Measurements from ENCODE around the gene CIROP. TPM values are rescaled to one million over a fixed set of nuclear protein-coding genes. Genes with fewer than 3 reads are reported as not detected.
A peak's percentile ranks its signal among the peaks of the same experiment; 100 is the strongest.

CIROP gene
- total RNA-seq, 1 experiment from 2014 or later = 0.11 TPM

DNA sequence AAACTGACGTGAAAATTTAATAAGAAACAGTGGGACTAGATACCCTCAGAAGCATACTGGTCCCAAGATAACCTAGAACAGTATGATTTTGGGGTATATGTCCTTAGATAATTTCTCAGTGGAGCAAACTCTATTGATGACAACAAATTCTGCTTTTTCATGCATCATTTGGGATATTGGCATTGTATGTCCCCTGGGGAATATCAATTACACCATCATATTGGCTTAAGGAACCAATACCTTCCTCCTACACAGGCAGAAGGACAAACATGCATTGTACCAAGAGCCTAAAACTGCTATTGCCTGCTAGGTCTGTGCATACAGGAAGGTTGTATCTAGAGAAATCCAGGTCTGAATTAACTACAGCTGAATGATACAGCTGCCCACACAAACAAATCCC lies 29.9 kb downstream of the CIROP start (continued):
- TF ChIP-seq, protein P1, sequence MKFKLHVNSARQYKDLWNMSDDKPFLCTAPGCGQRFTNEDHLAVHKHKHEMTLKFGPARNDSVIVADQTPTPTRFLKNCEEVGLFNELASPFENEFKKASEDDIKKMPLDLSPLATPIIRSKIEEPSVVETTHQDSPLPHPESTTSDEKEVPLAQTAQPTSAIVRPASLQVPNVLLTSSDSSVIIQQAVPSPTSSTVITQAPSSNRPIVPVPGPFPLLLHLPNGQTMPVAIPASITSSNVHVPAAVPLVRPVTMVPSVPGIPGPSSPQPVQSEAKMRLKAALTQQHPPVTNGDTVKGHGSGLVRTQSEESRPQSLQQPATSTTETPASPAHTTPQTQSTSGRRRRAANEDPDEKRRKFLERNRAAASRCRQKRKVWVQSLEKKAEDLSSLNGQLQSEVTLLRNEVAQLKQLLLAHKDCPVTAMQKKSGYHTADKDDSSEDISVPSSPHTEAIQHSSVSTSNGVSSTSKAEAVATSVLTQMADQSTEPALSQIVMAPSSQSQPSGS (CRISPR knock-in tag; IDR thresholded peaks at IDR 0.05; ENCODE audit: borderline replicate concordance, low read depth) = no peak

DNA sequence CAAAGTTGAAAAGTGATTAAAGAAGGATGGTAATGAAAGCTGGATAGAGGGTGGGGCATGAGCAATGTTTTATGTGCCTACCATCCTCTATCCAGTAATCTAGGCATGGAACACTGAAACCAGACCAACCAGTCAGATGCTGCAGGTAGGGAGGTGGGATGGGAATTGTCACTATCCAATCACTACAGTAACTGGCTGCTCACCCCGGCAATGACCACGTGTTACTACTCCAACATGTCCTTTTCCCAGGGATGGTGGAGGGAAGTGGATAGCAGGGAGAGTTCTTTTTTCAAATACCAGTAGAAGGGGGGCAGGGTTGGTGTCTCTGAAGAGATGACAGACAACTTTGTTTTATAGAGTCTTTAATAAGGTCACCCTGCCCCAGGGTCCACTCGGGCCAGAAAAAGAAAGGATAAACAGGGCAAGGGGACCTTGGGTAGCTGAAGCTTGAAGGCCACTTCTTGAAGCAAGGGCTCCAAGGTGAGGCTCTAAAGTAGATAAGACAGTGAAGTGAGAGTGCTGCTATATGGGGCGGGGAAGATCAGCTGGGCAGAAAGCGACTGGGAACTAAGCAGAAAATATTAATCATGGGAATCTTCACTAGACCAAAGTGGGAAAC lies 32.8 kb downstream of the CIROP start:
- DNase-seq (ENCODE audit: low spot score) (no peak), ATAC-seq (peak; percentile 44)
- ChIA-PET CTCF (interaction anchor here (0.6 to 4.6 kb wide), 20 partner anchors 8 to 294 kb away, joined by 3 to 49 read pairs (median 4); partner anchors contain the start of genes ACIN1, C14orf119, CDH24 and PRMT5), POLR2A (interaction anchor here (0.5 to 2.3 kb wide), 12 partner anchors 11 to 250 kb away, joined by 3 to 24 read pairs (median 4); partner anchors contain the start of genes ACIN1, C14orf119, HAUS4 and PABPN1)
- no peaks in the 10 kb centered on the region for H3K9me3 Mint-ChIP-seq
- H3K4me1 Mint-ChIP-seq = peaks cover 38% of the 10 kb centered on the region
- H3K4me3 Mint-ChIP-seq = peak overlapping the region; percentile 95
- H3K27ac Mint-ChIP-seq = peak overlapping the region; percentile 96
- peaks cover 70% of the 10 kb centered on the region for H3K36me3 Mint-ChIP-seq
- H3K27me3 Mint-ChIP-seq (ENCODE audit: low read depth) = no peaks in the 10 kb centered on the region
- TF ChIP-seq TEAD4 (CRISPR knock-in tag; IDR thresholded peaks at IDR 0.05) (no peak), IRF2 (CRISPR knock-in tag; IDR thresholded peaks at IDR 0.05; ENCODE audit: borderline replicate concordance, low read depth) (no peak), TEAD1 (CRISPR knock-in tag; IDR thresholded peaks at IDR 0.05) (no peak), ZNF263 (CRISPR knock-in tag; IDR thresholded peaks at IDR 0.05; ENCODE audit: low read depth) (no peak), NR3C1 (CRISPR knock-in tag; conservative IDR thresholded peaks at IDR 0.05; ENCODE audit: low read depth) (no peak), OVOL2 (CRISPR knock-in tag; IDR thresholded peaks at IDR 0.05; ENCODE audit: borderline replicate concordance) (no peak), ZNF219 (CRISPR knock-in tag; IDR thresholded peaks at IDR 0.05; ENCODE audit: borderline replicate concordance) (no peak)
- TF ChIP-seq, protein P2, sequence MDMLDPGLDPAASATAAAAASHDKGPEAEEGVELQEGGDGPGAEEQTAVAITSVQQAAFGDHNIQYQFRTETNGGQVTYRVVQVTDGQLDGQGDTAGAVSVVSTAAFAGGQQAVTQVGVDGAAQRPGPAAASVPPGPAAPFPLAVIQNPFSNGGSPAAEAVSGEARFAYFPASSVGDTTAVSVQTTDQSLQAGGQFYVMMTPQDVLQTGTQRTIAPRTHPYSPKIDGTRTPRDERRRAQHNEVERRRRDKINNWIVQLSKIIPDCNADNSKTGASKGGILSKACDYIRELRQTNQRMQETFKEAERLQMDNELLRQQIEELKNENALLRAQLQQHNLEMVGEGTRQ (CRISPR knock-in tag; IDR thresholded peaks at IDR 0.05) = peak; percentile 62
- TF ChIP-seq, protein P3, sequence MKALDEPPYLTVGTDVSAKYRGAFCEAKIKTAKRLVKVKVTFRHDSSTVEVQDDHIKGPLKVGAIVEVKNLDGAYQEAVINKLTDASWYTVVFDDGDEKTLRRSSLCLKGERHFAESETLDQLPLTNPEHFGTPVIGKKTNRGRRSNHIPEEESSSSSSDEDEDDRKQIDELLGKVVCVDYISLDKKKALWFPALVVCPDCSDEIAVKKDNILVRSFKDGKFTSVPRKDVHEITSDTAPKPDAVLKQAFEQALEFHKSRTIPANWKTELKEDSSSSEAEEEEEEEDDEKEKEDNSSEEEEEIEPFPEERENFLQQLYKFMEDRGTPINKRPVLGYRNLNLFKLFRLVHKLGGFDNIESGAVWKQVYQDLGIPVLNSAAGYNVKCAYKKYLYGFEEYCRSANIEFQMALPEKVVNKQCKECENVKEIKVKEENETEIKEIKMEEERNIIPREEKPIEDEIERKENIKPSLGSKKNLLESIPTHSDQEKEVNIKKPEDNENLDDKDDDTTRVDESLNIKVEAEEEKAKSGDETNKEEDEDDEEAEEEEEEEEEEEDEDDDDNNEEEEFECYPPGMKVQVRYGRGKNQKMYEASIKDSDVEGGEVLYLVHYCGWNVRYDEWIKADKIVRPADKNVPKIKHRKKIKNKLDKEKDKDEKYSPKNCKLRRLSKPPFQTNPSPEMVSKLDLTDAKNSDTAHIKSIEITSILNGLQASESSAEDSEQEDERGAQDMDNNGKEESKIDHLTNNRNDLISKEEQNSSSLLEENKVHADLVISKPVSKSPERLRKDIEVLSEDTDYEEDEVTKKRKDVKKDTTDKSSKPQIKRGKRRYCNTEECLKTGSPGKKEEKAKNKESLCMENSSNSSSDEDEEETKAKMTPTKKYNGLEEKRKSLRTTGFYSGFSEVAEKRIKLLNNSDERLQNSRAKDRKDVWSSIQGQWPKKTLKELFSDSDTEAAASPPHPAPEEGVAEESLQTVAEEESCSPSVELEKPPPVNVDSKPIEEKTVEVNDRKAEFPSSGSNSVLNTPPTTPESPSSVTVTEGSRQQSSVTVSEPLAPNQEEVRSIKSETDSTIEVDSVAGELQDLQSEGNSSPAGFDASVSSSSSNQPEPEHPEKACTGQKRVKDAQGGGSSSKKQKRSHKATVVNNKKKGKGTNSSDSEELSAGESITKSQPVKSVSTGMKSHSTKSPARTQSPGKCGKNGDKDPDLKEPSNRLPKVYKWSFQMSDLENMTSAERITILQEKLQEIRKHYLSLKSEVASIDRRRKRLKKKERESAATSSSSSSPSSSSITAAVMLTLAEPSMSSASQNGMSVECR (CRISPR knock-in tag; IDR thresholded peaks at IDR 0.05; ENCODE audit: borderline replicate concordance) = no peak
- TF ChIP-seq, protein P4, sequence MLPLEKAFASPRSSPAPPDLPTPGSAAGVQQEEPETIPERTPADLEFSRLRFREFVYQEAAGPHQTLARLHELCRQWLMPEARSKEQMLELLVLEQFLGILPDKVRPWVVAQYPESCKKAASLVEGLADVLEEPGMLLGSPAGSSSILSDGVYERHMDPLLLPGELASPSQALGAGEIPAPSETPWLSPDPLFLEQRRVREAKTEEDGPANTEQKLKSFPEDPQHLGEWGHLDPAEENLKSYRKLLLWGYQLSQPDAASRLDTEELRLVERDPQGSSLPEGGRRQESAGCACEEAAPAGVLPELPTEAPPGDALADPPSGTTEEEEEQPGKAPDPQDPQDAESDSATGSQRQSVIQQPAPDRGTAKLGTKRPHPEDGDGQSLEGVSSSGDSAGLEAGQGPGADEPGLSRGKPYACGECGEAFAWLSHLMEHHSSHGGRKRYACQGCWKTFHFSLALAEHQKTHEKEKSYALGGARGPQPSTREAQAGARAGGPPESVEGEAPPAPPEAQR (CRISPR knock-in tag; IDR thresholded peaks at IDR 0.05) = no peak
- TF ChIP-seq, protein P5, sequence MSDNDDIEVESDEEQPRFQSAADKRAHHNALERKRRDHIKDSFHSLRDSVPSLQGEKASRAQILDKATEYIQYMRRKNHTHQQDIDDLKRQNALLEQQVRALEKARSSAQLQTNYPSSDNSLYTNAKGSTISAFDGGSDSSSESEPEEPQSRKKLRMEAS (CRISPR knock-in tag; IDR thresholded peaks at IDR 0.05) = 0 out of 2 replicates have a peak, but pooled peaks have one; percentile 13
- TF ChIP-seq, protein P6, sequence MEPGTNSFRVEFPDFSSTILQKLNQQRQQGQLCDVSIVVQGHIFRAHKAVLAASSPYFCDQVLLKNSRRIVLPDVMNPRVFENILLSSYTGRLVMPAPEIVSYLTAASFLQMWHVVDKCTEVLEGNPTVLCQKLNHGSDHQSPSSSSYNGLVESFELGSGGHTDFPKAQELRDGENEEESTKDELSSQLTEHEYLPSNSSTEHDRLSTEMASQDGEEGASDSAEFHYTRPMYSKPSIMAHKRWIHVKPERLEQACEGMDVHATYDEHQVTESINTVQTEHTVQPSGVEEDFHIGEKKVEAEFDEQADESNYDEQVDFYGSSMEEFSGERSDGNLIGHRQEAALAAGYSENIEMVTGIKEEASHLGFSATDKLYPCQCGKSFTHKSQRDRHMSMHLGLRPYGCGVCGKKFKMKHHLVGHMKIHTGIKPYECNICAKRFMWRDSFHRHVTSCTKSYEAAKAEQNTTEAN (CRISPR knock-in tag; IDR thresholded peaks at IDR 0.05) = no peak
- TF ChIP-seq, protein P7, sequence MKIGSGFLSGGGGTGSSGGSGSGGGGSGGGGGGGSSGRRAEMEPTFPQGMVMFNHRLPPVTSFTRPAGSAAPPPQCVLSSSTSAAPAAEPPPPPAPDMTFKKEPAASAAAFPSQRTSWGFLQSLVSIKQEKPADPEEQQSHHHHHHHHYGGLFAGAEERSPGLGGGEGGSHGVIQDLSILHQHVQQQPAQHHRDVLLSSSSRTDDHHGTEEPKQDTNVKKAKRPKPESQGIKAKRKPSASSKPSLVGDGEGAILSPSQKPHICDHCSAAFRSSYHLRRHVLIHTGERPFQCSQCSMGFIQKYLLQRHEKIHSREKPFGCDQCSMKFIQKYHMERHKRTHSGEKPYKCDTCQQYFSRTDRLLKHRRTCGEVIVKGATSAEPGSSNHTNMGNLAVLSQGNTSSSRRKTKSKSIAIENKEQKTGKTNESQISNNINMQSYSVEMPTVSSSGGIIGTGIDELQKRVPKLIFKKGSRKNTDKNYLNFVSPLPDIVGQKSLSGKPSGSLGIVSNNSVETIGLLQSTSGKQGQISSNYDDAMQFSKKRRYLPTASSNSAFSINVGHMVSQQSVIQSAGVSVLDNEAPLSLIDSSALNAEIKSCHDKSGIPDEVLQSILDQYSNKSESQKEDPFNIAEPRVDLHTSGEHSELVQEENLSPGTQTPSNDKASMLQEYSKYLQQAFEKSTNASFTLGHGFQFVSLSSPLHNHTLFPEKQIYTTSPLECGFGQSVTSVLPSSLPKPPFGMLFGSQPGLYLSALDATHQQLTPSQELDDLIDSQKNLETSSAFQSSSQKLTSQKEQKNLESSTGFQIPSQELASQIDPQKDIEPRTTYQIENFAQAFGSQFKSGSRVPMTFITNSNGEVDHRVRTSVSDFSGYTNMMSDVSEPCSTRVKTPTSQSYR (CRISPR knock-in tag; IDR thresholded peaks at IDR 0.05) = no peak
- TF ChIP-seq, protein P8, sequence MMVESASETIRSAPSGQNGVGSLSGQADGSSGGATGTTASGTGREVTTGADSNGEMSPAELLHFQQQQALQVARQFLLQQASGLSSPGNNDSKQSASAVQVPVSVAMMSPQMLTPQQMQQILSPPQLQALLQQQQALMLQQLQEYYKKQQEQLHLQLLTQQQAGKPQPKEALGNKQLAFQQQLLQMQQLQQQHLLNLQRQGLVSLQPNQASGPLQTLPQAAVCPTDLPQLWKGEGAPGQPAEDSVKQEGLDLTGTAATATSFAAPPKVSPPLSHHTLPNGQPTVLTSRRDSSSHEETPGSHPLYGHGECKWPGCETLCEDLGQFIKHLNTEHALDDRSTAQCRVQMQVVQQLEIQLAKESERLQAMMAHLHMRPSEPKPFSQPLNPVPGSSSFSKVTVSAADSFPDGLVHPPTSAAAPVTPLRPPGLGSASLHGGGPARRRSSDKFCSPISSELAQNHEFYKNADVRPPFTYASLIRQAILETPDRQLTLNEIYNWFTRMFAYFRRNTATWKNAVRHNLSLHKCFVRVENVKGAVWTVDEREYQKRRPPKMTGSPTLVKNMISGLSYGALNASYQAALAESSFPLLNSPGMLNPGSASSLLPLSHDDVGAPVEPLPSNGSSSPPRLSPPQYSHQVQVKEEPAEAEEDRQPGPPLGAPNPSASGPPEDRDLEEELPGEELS (CRISPR knock-in tag; IDR thresholded peaks at IDR 0.05) = no peak
- TF ChIP-seq, protein P9, sequence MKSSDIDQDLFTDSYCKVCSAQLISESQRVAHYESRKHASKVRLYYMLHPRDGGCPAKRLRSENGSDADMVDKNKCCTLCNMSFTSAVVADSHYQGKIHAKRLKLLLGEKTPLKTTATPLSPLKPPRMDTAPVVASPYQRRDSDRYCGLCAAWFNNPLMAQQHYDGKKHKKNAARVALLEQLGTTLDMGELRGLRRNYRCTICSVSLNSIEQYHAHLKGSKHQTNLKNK (CRISPR knock-in tag; IDR thresholded peaks at IDR 0.05) = no peak
- TF ChIP-seq, protein P10, sequence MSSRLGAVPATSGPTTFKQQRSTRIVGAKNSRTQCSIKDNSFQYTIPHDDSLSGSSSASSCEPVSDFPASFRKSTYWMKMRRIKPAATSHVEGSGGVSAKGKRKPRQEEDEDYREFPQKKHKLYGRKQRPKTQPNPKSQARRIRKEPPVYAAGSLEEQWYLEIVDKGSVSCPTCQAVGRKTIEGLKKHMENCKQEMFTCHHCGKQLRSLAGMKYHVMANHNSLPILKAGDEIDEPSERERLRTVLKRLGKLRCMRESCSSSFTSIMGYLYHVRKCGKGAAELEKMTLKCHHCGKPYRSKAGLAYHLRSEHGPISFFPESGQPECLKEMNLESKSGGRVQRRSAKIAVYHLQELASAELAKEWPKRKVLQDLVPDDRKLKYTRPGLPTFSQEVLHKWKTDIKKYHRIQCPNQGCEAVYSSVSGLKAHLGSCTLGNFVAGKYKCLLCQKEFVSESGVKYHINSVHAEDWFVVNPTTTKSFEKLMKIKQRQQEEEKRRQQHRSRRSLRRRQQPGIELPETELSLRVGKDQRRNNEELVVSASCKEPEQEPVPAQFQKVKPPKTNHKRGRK (CRISPR knock-in tag; IDR thresholded peaks at IDR 0.05; ENCODE audit: borderline replicate concordance) = no peak

All from WTC11 (cell line).